HG03108 (cell line): ENCODE measurements around the gene FN3K.
A peak's percentile ranks its signal among the peaks of the same experiment; 100 is the strongest.

ENCODE experiments used
- ATAC-seq: cut with Tn5 transposase; IDR thresholded peaks from one replicate; pipeline ENCODE4 v1.9.1; 2021; ENCODE audit warnings: moderate library complexity; ENCODE audit not compliant: unreplicated experiment

FN3K gene

GRCh38 chr17:82734987-82735866 is at the start of gene FN3K:
Gene FN3K (plus strand): TSS chr17:82735615. CDS start chr17:82735637, 22 bp downstream.
- no peak for ATAC-seq

GRCh38 chr17:82686366-82687324 is 48.8 kb upstream of the FN3K start:
- ATAC-seq = no peak

GRCh38 chr17:82687375-82687861 is 48.0 kb upstream of the FN3K start:
- no peak for ATAC-seq

GRCh38 chr17:82687871-82688270 is 47.5 kb upstream of the FN3K start:
- no peak for ATAC-seq

- no peak for ATAC-seq
These were observed 46.3 kb upstream of the FN3K start for GRCh38 chr17:82689077-82689476.

- no peak for ATAC-seq
These were observed 44.5 kb upstream of the FN3K start for GRCh38 chr17:82690786-82691489.

- ATAC-seq = no peak
These were observed 43.7 kb upstream of the FN3K start for GRCh38 chr17:82691714-82692113.

- no peak for ATAC-seq
These were observed 43.1 kb upstream of the FN3K start for GRCh38 chr17:82692268-82692667.

GRCh38 chr17:82693168-82693867 is 42.1 kb upstream of the FN3K start:
- no peak for ATAC-seq

- ATAC-seq = no peak
These were observed 40.8 kb upstream of the FN3K start for GRCh38 chr17:82694647-82695046.

GRCh38 chr17:82696259-82696658 is 39.2 kb upstream of the FN3K start:
- no peak for ATAC-seq

GRCh38 chr17:82696916-82697807 is 38.3 kb upstream of the FN3K start:
- ATAC-seq = no peak

GRCh38 chr17:82697808-82698064 is 37.7 kb upstream of the FN3K start:
- ATAC-seq = no peak

GRCh38 chr17:82698065-82698973 is 37.1 kb upstream of the FN3K start, which contains the start of gene RAB40B:
Gene RAB40B (minus strand): TSS chr17:82698698. CDS start chr17:82698596, 102 bp downstream.
- peak; percentile 95 for ATAC-seq

- peak; percentile 14 for ATAC-seq
These were observed 36.4 kb upstream of the FN3K start for GRCh38 chr17:82698974-82699442.

GRCh38 chr17:82699551-82699950 is 35.9 kb upstream of the FN3K start:
- no peak for ATAC-seq

GRCh38 chr17:82702231-82702927 is 33.0 kb upstream of the FN3K start:
- no peak for ATAC-seq
